ENCODE measurements around the gene ATRN.
"Not testable (repeated sequence)": the region's sequence is repeated elsewhere in the genome, so short reads cannot be mapped to it uniquely, and the experiment has no call there.

Gene ATRN

GRCh38 chr20:3532089-3532615 lies 61.3 kb downstream of the ATRN start:
- H3K27me3 ChIP-seq (ENCODE audit: insufficient read depth, low read length), result no peaks in the 10 kb centered on the region
- H3K9ac ChIP-seq (ENCODE audit: low read length), result no peak overlapping the region
- no peak overlapping the region for H3K4me2 ChIP-seq (ENCODE audit: low read length)
- no peak overlapping the region for H3K4me3 ChIP-seq (ENCODE audit: low read depth, low read length, poor library complexity, severe bottlenecking)
- no peaks in the 10 kb centered on the region for H3K9me2 ChIP-seq (ENCODE audit: low read depth, low read length)
- H2AFZ ChIP-seq (ENCODE audit: low read length), result no peak overlapping the region
- H3K36me3 ChIP-seq (ENCODE audit: insufficient read depth, low read length), result no peaks in the 10 kb centered on the region
- H3K27ac ChIP-seq (ENCODE audit: low read depth, low read length, poor library complexity, severe bottlenecking), result no peak overlapping the region
- no peak for TF ChIP-seq CTCF (IDR thresholded peaks at IDR 0.05; ENCODE audit: low read length)
- H4K20me1 ChIP-seq (ENCODE audit: insufficient read depth, low read length), result no peaks in the 10 kb centered on the region
- H3K4me1 ChIP-seq (ENCODE audit: insufficient read depth, low read length, severe bottlenecking), result no peaks in the 10 kb centered on the region
- no peaks in the 10 kb centered on the region for H3F3A ChIP-seq (ENCODE audit: insufficient read depth, low read length)
- H3K9me3 ChIP-seq (ENCODE audit: low read length), result no peaks in the 10 kb centered on the region
- H3K79me2 ChIP-seq (ENCODE audit: insufficient read depth, low read length), result no peaks in the 10 kb centered on the region

- H3K9me2 ChIP-seq (ENCODE audit: low read depth, low read length); H2AFZ ChIP-seq (ENCODE audit: low read length); H3K27me3 ChIP-seq (ENCODE audit: insufficient read depth, low read length); H3K9me3 ChIP-seq (ENCODE audit: low read length); H3K4me2 ChIP-seq (ENCODE audit: low read length); H3F3A ChIP-seq (ENCODE audit: insufficient read depth, low read length); H3K79me2 ChIP-seq (ENCODE audit: insufficient read depth, low read length); H3K9ac ChIP-seq (ENCODE audit: low read length); H4K20me1 ChIP-seq (ENCODE audit: insufficient read depth, low read length); H3K36me3 ChIP-seq (ENCODE audit: insufficient read depth, low read length); H3K4me3 ChIP-seq (ENCODE audit: low read depth, low read length, poor library complexity, severe bottlenecking); H3K27ac ChIP-seq (ENCODE audit: low read depth, low read length, poor library complexity, severe bottlenecking); H3K4me1 ChIP-seq (ENCODE audit: insufficient read depth, low read length, severe bottlenecking): not testable (repeated sequence)
Measured at GRCh38 chr20:3537733-3538132, 66.9 kb downstream of the ATRN start.

- Histone ChIP-seq H3K36me3 (ENCODE audit: insufficient read depth, low read length) (no peaks in the 10 kb centered on the region), H4K20me1 (ENCODE audit: insufficient read depth, low read length) (no peaks in the 10 kb centered on the region), H3K27me3 (ENCODE audit: insufficient read depth, low read length) (no peaks in the 10 kb centered on the region), H3K9me2 (ENCODE audit: low read depth, low read length) (no peaks in the 10 kb centered on the region), H3K4me1 (ENCODE audit: insufficient read depth, low read length, severe bottlenecking) (no peaks in the 10 kb centered on the region), H3K27ac (ENCODE audit: low read depth, low read length, poor library complexity, severe bottlenecking) (no peak overlapping the region), H3K9me3 (ENCODE audit: low read length) (no peaks in the 10 kb centered on the region), H3K4me3 (ENCODE audit: low read depth, low read length, poor library complexity, severe bottlenecking) (no peak overlapping the region), H3K4me2 (ENCODE audit: low read length) (no peak overlapping the region), H3K79me2 (ENCODE audit: insufficient read depth, low read length) (no peaks in the 10 kb centered on the region), H2AFZ (ENCODE audit: low read length) (no peak overlapping the region), H3F3A (ENCODE audit: insufficient read depth, low read length) (no peaks in the 10 kb centered on the region), H3K9ac (ENCODE audit: low read length) (no peak overlapping the region)
- TF ChIP-seq CTCF (IDR thresholded peaks at IDR 0.05; ENCODE audit: low read length) (no peak), EZH2 (IDR thresholded peaks at IDR 0.05; ENCODE audit: borderline replicate concordance, low read length) (no peak)
Measured at GRCh38 chr20:3539311-3540107, 68.7 kb downstream of the ATRN start.

Data from OCI-LY1 (cell line).